ENCODE measurements around the gene ILF2. TPM values are rescaled to one million over a fixed set of nuclear protein-coding genes. Genes with fewer than 3 reads are reported as not detected.

The ILF2 gene
- 91.4 and 99.4 TPM in 2 replicates for polyA plus RNA-seq

DNA sequence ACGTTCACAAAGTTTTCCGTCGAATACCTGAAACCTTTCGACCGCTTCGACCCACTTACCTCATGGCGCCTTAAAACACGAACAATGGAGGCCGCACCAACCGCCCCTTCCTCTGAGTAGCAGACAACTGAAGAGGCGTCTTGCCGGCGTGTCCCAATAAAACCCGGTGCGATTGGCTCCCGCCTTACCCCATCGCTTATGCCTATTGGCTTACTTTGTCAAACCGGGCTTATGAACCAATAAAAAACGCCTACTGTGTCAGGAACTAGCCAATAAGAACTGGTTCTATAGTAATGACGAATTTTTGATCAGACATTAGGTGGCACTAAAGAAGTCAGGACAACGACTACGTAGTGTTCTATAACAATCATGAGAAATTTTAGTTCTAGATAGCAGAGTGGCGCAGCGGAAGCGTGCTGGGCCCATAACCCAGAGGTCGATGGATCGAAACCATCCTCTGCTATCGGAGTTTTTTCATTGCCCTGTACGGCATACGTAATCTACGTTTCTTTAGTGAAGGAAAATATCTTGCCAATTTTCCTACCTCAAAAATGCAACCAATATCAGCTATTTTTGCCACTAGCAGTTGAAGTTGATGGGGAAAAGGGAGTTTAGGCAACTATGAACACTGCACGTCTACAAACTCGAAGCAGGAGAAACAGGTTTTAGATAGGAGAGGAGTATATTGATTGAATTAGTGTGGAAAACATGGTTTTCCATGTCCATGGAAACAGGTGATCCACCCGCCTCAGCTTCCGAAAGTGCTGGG is at the start of gene ILF2:
TSS of gene ILF2 (minus strand) at position 135 of the 769 bp plus-strand sequence. CDS start at position 64, 71 bp downstream.

GRCh38 chr1:153678519-153679336 is 7.9 kb upstream of the ILF2 start, which contains the start of gene NPR1:
Gene NPR1, plus strand, starts transcription at chr1:153678688. Its CDS starts 421 bp downstream, at chr1:153679109.

GRCh38 chr1:153658400-153659174 is 12.2 kb downstream of the ILF2 start, which contains the start of gene SNAPIN:
Gene SNAPIN, plus strand, starts transcription at chr1:153658703. Its CDS starts 41 bp downstream, at chr1:153658744.

GRCh38 chr1:153633754-153634665 is 36.8 kb downstream of the ILF2 start, which contains the start of gene CHTOP:
Gene CHTOP, plus strand, starts transcription at chr1:153634066. Its CDS starts 2,523 bp downstream, at chr1:153636589.

DNA sequence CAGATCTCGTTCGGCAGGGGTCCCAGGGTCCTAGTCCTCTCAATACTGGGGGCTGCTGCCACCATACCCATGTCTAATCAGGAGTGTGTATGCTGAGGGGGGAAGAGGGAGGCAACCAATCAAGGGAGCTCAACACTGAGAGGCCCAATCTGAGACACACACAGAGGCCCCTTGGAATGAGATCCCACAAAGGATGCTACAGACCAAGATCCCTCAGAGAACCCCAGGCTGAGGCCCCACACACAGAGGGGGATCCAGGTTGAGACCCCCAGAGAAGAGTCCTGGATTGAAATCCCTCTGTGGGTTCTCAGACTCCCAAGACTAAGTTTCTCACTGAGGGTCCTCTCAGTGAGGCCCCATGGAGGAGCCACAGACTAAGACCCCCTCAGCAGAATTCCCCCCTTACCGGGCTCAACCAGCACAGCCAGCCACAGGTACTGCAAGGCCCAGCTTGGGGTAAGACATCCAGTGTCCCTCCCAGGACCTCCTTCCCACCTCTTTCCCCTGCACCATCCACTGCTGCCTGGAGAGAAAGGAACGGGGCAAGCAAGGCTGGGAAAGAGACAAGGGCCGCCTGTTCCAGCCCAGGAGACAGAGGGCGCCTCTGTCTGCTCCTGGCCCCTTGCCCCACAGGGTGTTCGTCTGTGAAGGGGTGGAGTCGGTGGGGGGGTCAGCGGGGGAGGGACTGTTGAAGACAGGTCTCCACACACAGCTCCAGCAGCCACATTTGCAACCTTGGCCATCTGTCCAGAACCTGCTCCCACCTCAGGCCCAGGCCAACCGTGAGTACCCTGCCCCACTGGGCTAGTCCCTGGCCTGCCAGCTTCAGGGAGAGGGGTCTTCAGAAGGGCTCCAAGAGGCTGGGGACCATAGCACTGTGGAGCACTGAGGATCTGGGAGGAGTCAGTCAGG is 42.8 kb downstream of the ILF2 start, which contains the start of gene S100A1:
TSS of gene S100A1 (plus strand) at position 720 of the 912 bp plus-strand sequence. CDS start 2,088 bp downstream, outside the sequence.

GRCh38 chr1:153626904-153627714 is 43.7 kb downstream of the ILF2 start, which contains the start of gene S100A13:
Gene S100A13, minus strand, starts transcription at chr1:153627505. Its CDS starts 1,033 bp downstream, at chr1:153626472.

DNA sequence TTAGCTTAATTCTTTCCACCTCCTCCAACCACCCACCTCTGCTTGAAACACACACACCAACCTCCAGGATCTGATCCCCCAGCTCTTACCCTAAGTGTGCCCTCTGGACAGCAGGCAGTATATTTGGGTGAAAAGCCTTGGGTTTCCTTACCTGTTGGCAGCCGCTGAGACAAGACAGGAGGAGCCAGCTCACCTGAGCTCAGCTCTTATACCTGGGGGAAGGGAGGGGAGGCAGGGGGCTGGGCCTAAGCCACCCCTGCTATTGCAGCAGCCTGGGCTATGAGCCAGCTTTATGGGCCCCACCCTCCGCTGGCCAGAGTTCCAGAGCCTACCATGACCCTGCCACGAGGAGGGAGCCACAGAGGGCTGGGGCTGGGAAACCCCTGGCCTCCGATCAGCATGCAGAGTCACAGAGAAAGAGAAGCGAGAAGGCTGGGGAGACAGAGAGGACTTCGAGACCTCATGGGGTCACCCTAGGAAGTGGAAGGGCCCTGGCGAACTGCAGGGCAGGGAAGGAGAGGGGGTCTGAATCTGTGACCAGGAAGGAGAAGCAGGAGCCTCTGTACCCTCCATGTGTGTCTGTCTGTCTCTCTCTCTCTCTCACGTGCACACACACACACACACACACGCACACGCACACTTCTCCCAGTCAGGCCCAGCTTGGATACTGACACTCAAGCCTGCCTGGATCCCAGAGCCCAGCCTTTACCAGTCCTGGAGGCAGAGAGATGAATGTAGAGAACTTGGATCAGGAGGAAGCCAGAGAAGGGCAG is 54.5 kb downstream of the ILF2 start, which contains the start of gene S100A14:
TSS of gene S100A14 (minus strand) at position 182 of the 773 bp plus-strand sequence. CDS start 467 bp downstream, outside the sequence.

GRCh38 chr1:153612755-153613331 is 58.0 kb downstream of the ILF2 start, which contains the start of gene S100A16:
Gene S100A16, minus strand, starts transcription at chr1:153613137. Its CDS starts 4,986 bp downstream, at chr1:153608151.

Other genes with a start within 250 kb of the ILF2 start
- not detected in 2 replicates for gene S100A7, start 210.3 kb downstream of the ILF2 start, polyA plus RNA-seq
- gene S100A6, start 135.0 kb downstream of the ILF2 start, polyA plus RNA-seq, result 19.2 and 39.7 TPM in 2 replicates
- not detected in 2 replicates for gene S100A5, start 130.1 kb downstream of the ILF2 start, polyA plus RNA-seq
- gene S100A4, start 125.2 kb downstream of the ILF2 start, polyA plus RNA-seq, result 1.2 and 2.7 TPM in 2 replicates
- gene S100A3, start 121.7 kb downstream of the ILF2 start, polyA plus RNA-seq, result not detected in 2 replicates
- not detected in 2 replicates for gene S100A2, start 105.1 kb downstream of the ILF2 start, polyA plus RNA-seq
- gene S100A16, start 57.9 kb downstream of the ILF2 start, polyA plus RNA-seq, result 4.3 and 12.6 TPM in 2 replicates
- gene S100A14, start 54.7 kb downstream of the ILF2 start, polyA plus RNA-seq, result not detected in 2 replicates
- gene S100A13, start 43.5 kb downstream of the ILF2 start, polyA plus RNA-seq, result 35.3 and 50.8 TPM in 2 replicates
- gene S100A1, start 42.6 kb downstream of the ILF2 start, polyA plus RNA-seq, result not detected in 2 replicates
- gene CHTOP, start 36.9 kb downstream of the ILF2 start, polyA plus RNA-seq, result 26.9 and 28.4 TPM in 2 replicates
- gene SNAPIN, start 12.3 kb downstream of the ILF2 start, polyA plus RNA-seq, result 43.2 and 43.3 TPM in 2 replicates
- gene NPR1, start 7.7 kb upstream of the ILF2 start, polyA plus RNA-seq, result 0.23 and 1.7 TPM in 2 replicates
- gene INTS3, start 57.1 kb upstream of the ILF2 start, polyA plus RNA-seq, result 12.1 and 16.4 TPM in 2 replicates
- gene SLC27A3, start 104.4 kb upstream of the ILF2 start, polyA plus RNA-seq, result 1.2 and 5.0 TPM in 2 replicates